HK-2 (cell line): ENCODE data around the gene LMNA.
A peak's percentile ranks its signal among the peaks of the same experiment; 100 is the strongest.
"Not testable (repeated sequence)": the region's sequence is repeated elsewhere in the genome, so short reads cannot be mapped to it uniquely, and the experiment has no call there.

ENCODE experiments used
- DNase-seq: peaks from one replicate; pipeline ENCODE4 v3.0.0-alpha.2; 2018; ENCODE audit not compliant: unreplicated experiment

LMNA gene

DNA sequence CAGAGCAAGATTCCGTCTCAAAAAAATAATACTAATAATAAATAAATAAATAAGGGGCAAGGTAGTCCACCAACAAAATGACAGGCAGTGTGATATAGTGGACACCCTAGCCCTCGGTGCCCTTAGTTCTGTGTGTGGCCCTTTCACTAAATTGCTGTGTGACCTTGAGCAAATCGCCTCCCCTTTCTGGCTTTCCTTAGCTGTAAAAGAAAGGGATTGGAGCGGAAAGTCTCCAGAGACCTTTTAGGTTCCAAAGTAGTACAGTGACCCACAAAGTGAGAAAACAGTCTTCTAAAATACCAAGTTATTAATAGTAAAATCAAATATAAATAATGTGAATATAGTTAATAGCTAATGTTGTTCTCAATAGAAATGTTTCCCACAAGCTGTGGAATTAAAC lies 7.6 kb downstream of the LMNA start:
- DNase-seq: no peak

DNA sequence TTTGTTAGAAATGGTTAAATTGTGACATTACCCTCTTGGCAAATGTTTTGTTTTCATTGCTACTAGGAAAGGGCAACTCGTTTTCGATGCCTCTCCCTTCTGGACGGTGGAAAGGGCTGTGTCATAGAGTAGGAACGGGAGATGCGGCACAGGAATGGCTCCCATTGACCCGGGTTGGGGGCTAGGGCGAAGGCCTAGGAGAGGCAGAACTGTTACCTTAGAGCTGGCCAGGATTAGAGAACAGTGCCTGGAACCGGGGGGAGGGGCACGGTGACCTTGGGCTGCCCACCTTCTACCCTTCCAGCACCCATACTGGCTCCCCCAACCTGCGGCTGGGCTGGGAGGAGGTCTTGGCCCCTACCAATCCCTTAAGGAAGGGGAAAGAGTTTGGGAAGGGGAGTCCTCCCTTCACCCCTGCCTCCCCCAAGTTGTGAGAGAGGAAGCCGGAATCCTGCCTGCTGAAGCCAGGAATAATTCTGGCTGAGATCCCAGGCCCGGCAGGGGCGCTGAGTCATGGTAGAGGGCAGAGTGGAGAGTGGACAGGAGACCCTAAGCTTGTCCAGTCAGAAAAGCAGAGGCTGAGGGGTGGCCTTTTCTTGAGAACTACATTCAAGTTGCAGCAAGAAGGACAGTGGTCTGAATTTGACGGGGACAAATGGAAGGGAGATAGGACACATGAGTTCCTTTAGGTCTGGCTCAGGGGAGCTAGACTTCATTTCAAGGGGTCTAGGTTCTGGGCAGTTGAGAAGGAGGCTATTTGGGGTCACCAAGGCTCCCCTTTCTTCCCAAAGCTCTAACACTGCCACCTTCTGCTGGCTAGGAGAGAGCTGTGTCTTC lies 8.2 kb downstream of the LMNA start:
- peak; percentile 82 for DNase-seq

DNA sequence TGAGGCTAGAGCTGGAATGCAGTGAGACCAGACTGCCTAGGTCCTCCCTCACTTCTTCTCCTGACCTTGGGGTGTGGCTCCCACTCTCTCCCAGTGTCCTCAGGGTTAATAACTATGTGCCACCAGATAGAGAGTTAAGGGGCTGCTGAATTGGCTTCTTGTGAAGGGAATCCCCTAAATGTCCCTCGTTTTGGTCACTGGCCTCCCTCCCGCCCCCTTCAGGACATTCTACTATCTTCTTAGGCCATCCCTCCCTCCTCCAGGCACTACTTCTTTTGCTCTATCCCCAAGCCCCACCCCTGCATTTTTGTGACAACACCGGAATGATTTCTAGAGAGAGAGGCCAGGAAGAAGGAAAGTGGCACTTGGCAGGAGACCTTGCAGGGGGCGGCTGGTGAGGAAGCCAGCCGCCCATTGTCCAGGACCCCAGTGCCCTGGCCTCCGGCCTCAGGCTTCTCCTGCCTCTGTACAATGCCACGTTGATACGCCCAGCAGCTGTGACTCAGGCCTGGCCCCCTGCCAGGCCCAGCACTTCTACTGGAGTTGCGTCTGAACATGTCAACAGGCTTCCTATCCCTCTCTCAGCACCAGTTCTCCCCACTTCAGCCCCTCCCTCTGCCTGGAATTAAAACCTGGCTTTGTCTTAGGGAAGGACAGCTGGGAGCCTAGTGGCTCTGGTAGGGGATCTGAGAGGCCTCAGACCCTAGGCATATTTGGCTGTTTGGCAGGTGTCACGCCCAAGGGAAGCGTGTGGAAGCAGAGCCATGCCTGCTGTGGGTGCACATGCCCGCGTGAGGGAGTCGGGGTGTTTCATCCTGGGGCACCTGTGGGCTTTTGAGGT lies 9.1 kb downstream of the LMNA start:
- peak; percentile 94 for DNase-seq

GRCh38 chr1:156124557-156125483 lies 10.3 kb downstream of the LMNA start:
- DNase-seq: no peak

- not testable (repeated sequence) for DNase-seq
Measured at GRCh38 chr1:156125544-156125943, 11.0 kb downstream of the LMNA start.

DNA sequence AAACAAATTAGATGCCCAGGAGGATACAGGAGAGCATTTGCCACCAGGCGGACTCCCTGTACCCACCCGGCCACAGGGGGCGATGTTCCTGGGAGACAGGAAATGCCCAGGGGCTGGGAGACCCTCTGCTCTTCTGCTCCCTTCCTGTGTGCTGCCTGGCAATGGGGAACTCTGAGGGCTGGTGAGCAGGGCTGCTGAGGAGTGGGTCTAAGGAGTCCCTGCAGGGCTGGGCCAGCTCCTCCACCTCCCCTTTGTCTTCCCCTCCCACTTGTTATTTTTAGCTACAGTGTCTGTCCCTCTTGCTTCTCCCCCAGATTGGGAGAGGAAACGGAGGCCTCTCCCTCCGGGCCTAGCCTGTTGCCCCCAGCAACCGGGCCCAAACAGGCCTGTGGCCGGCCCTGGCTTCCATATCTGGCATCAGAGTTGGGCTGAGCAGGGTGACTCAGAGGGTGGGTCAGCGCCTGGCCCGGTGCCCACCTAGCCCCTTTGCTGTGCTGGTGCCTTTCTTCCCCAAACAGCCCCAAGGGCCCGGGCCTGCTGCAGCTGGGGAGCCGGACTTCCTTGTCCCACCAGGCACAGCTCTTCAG lies 11.6 kb downstream of the LMNA start:
- DNase-seq: peak; percentile 94

DNA sequence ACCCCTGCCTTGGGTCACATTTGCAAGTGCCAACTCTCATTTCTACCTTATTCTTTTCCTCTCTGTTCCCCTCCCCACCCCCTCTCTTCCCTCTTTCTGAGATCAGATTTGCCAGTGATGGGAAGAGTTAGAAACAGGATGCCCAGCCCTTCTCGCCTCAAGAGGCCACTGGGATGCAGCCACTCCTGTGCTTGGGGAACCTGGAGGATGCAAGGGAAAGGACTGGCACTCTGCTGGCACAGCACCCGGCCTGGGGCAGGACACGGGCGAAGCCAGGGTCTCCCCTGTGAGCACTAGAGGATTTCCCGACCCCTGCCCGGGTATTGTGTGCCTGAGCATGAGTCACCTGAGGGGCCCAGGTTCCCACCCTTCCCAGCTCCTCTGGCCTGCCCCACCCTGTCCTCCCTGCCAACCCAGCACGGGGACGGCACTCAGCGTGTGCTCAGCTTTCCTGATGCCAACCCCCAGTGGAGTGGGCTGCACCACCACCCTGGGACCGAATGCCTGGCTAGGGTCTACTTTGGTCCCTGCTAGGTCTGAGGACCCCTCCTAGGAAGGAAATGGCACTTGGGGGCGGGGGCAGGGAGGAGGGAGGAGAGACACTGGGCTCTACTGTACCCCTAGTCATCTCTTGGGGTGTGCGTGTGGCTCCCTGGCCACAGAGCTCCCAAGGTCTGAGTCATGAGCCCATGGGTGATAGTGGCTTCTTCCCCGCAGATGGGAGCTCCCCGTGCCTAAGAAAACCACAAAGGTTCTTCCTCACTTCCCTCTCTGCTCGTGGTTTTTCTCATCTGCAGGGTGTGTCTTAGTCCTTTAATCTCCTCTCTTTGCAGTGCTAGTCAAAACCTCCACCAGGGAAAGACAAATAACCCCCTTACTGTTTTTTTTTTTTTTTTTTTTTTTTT lies 12.4 kb downstream of the LMNA start:
- DNase-seq: peak; percentile 72

DNA sequence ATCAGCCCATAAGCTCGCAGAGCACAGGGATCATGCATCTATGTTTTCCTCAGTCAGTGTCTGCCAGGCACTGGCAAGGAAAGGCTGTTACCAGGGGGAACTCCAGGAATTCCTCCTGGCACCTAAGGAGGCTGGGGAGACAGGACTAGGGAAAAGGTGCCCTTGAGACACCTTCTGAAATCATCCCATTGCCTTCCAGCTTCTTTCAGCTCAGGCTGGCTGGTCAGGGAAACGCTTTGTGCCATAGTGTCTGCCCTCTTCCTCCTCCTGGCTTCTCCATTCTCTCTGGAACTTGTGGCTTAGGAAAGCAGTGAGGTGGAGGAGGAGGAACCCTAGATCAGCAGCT lies 13.8 kb downstream of the LMNA start:
- no peak for DNase-seq

DNA sequence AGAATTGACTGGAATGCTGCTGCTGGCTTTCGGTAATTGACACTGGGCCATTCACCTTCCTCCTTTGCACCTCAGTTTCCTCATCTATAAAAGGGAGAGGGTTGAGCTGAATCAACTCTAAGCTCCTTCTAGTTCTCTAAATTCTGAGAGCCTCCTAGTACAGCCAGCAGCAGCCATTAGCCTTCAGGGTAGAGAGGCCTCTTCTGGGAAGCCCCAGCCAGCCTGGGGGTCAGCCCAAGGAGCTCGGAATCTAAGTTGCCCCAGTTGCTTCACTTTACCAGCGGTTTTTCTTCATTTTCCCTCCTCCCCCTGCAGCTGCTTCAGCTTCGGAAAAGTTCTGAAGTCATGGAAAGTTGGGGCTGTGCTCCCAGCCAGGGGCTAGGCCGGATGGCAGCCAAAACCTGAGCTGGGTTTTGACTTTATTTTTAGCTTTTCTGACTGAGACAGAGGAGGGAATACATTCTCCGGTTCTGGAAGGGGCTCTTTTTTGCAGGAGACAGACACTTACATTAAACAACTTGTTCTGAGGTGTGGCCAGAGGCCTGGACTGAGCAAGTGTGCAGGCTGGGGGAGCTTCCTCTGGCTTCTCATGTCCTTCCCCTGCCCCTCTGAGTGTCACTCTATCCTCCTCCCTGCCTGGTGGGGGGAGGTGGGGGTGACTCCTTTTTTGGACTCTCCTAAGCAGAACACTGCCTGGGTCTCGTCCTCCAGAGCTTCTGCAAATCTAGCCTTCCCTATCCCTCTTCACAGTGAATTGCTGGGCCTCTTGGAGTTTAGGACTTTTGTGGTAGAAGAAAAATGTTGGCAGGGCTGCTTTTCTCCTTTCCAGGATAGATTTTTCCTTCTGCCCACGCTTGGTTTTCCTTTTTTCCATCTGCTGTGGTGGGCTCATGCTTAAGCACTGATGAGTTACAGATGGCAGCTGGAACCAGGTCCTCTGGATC lies 14.4 kb downstream of the LMNA start:
- DNase-seq: no peak

DNA sequence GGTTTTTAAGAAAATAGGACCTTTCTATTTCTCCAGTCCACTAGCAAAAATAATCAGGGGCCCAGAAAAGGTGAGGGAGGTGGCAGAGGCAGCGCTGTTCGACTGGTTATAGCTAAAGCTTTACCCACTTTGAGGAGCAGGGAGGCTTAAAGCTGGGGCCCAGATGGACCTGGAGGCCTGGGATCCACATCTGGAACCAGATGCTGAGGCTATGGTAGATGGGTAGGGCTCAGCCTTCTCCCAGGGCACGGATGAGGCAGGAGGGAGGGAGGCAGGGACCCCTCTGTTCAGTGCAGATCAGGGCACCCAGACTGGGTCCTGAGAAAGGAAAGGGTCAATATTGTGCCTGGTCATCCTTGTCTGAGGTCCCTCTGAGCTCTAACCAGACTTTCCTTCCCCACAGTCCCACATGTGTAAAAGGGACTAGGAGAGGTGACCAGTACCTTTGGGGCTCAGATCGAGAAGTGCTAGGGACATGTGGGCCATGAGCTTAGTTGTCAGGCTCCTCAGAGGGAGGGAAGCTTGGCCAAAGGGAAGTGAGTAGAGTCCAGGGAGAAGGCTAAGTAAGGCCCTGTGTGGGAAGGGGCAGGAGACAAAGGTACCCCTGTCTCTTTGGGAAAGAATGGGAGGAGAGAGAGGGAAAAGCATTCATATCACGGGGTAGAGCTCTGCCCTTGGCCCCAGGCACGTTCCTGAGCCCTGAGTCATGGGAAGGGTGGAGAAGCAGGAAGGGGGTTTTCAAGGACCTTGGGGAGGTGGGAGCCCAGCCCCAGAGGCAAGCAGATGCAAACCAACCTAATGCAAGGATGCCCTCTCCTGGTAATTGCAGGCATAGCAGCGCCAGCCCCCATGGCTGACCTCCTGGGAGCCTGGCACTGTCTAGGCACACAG lies 15.4 kb downstream of the LMNA start:
- peak; percentile 94 for DNase-seq

GRCh38 chr1:156130578-156130942 lies 16.0 kb downstream of the LMNA start:
- DNase-seq: no peak

DNA sequence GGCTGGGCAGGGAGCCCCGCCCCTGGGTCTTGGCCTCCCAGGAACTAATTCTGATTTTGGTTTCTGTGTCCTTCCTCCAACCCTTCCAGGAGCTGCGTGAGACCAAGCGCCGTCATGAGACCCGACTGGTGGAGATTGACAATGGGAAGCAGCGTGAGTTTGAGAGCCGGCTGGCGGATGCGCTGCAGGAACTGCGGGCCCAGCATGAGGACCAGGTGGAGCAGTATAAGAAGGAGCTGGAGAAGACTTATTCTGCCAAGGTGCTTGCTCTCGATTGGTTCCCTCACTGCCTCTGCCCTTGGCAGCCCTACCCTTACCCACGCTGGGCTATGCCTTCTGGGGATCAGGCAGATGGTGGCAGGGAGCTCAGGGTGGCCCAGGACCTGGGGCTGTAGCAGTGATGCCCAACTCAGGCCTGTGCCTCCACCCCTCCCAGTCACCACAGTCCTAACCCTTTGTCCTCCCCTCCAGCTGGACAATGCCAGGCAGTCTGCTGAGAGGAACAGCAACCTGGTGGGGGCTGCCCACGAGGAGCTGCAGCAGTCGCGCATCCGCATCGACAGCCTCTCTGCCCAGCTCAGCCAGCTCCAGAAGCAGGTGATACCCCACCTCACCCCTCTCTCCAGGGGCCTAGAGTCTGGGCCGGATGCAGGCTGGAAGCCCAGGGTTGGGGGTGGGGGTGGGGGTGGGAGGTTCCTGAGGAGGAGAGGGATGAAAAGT lies 20.4 kb downstream of the LMNA start:
- no peak for DNase-seq

DNA sequence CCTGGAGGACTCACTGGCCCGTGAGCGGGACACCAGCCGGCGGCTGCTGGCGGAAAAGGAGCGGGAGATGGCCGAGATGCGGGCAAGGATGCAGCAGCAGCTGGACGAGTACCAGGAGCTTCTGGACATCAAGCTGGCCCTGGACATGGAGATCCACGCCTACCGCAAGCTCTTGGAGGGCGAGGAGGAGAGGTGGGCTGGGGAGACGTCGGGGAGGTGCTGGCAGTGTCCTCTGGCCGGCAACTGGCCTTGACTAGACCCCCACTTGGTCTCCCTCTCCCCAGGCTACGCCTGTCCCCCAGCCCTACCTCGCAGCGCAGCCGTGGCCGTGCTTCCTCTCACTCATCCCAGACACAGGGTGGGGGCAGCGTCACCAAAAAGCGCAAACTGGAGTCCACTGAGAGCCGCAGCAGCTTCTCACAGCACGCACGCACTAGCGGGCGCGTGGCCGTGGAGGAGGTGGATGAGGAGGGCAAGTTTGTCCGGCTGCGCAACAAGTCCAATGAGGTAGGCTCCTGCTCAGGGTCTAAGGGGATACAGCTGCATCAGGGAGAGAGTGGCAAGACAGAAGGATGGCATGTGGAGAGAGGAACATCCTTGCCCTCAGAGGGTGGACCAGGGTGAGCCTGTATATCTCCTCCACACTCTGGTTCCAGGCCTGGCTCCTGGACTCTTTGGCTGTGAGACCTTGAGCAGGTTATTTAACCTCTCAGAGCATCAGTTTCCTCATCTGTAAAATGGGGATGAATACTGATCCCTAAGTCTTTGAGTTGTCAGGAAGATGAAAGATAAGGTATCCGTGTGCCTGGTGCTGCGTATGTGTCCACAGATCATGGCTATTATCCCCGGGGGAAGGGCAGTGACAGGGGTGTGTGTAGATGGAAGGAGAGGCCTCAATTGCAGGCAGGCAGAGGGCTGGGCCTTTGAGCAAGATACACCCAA lies 21.7 kb downstream of the LMNA start:
- no peak for DNase-seq

GRCh38 chr1:156136970-156137483 lies 22.5 kb downstream of the LMNA start:
- DNase-seq: no peak

DNA sequence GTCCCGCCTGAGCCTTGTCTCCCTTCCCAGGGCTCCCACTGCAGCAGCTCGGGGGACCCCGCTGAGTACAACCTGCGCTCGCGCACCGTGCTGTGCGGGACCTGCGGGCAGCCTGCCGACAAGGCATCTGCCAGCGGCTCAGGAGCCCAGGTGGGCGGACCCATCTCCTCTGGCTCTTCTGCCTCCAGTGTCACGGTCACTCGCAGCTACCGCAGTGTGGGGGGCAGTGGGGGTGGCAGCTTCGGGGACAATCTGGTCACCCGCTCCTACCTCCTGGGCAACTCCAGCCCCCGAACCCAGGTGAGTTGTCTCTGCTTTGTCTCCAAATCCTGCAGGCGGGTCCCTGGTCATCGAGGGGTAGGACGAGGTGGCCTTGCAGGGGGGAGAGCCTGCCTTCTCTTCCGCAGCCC lies 24.0 kb downstream of the LMNA start:
- DNase-seq: no peak
